HepG2 (cell line): ENCODE results near the gene CFAP54. TPM values are rescaled to one million over a fixed set of nuclear protein-coding genes. Genes with fewer than 3 reads are reported as not detected.

ENCODE experiments used
- ATAC-seq: fragments of 200-7000 bp; cut with Tn5 transposase; 3 replicates; pipeline ENCODE4 v1.9.1; 2020; ENCODE audit warnings: mild to moderate bottlenecking, moderate library complexity
- BruUV-seq: library from RNA; stranded (reverse); fragments of 400-500 nt; replicated peaks from 2 replicates; lab custom pipeline; 2021; lab: Mats Ljungman, UMichigan
- CTCF ChIA-PET: fragments of 300-600 bp; formaldehyde crosslinking; extraction: SDS; loops from one replicate; lab custom pipeline; 2021; ENCODE audit warnings: low total read pairs, inconsistent platforms, low intra/inter-chr PET ratio; lab: Yijun Ruan, JAX
- POLR2A ChIA-PET: fragments of 350-600 bp; sonication (Branson Sonifier 250); formaldehyde crosslinking; loops from one replicate; lab custom pipeline; 2020; ENCODE audit warnings: antibody characterized with exemption, inconsistent platforms; lab: Yijun Ruan, JAX
- DNase-seq: peaks from one replicate; pipeline ENCODE4 v3.0.0-alpha.2; 2015; ENCODE audit warnings: low spot score
- FAIRE-seq: peaks from 3 replicates; lab custom pipeline; 2011; peaks lifted over from hg19 to GRCh38; lab: Jason Lieb, UNC
- H2AFZ ChIP-seq: one replicate; pipeline ENCODE4 v1.6.1; 2011; ENCODE audit warnings: low read length, inconsistent platforms
- H3K27ac ChIP-seq: fragments of 300-600 bp; 3 replicates; pipeline ENCODE4 v1.8.0; 2011; ENCODE audit warnings: mixed run types, mild to moderate bottlenecking, mixed read lengths, low read length, inconsistent platforms; ENCODE audit not compliant: insufficient read depth; ENCODE audit errors: extremely low read length
- H3K27me3 ChIP-seq, 2 experiments: fragments of 200-600 bp in 1 of 2; 2 replicates in 1 of 2; 3 replicates in 1 of 2; pipeline versions ENCODE4 v1.6.0 to v1.8.0; 2011; ENCODE audit warnings: low read length in 2 of 2, mild to moderate bottlenecking in 2 of 2, moderate library complexity in 2 of 2, inconsistent platforms in 1 of 2; ENCODE audit not compliant: insufficient read depth in 2 of 2, control insufficient read depth in 1 of 2
- H3K36me3 ChIP-seq, 2 experiments: fragments of 200-600 bp in 1 of 2; replicated peaks in 1 of 2; 2 replicates in 1 of 2; 3 replicates in 1 of 2; pipeline versions ENCODE4 v1.5.1 to v1.8.0; 2011; ENCODE audit warnings: low read length in 2 of 2, inconsistent platforms in 1 of 2; ENCODE audit not compliant: insufficient read depth in 2 of 2, control insufficient read depth in 1 of 2
- H3K4me1 ChIP-seq: 2 replicates; pipeline ENCODE4 v1.5.1; 2012; ENCODE audit warnings: low read length, inconsistent platforms; ENCODE audit not compliant: insufficient read depth
- H3K4me2 ChIP-seq: 2 replicates; pipeline ENCODE4 v1.6.0; 2011; ENCODE audit warnings: low read depth, low read length, inconsistent platforms
- H3K4me3 ChIP-seq, 3 experiments: fragments of 200-600 bp in 1 of 3; sonication (generic), shearing (Covaris generic) in 1 of 3; replicated peaks in 1 of 3; 2 replicates each; pipeline ENCODE4 v1.5.1; 2011 to 2016; ENCODE audit warnings: low read length in 3 of 3, inconsistent platforms in 2 of 3, low read depth in 2 of 3, mild to moderate bottlenecking in 2 of 3, control low read depth in 1 of 3, mixed read lengths in 1 of 3; ENCODE audit not compliant: insufficient read depth in 1 of 3
- H3K79me2 ChIP-seq: one replicate; pipeline ENCODE4 v1.6.1; 2011; ENCODE audit warnings: low read length, inconsistent platforms; ENCODE audit not compliant: insufficient read depth
- H3K9ac ChIP-seq: 2 replicates; pipeline ENCODE4 v1.6.0; 2011; ENCODE audit warnings: mild to moderate bottlenecking, low read depth, low read length, inconsistent platforms; ENCODE audit not compliant: insufficient read depth
- H3K9me3 ChIP-seq: 2 replicates; pipeline ENCODE4 v1.5.1; 2012; ENCODE audit warnings: mild to moderate bottlenecking, low read length
- H4K20me1 ChIP-seq: 2 replicates; pipeline ENCODE4 v1.6.0; 2011; ENCODE audit warnings: inconsistent platforms, mild to moderate bottlenecking, low read length, moderate library complexity; ENCODE audit not compliant: insufficient read depth
- FOSL2 ChIP-seq: sonication (generic); formaldehyde crosslinking; IDR thresholded peaks from 2 replicates; pipeline ENCODE4 v1.4.0; 2020; ENCODE audit warnings: missing genetic modification reagents
- FOXK2 ChIP-seq: fragments of 450-650 bp; IDR thresholded peaks from 2 replicates; pipeline ENCODE4 v1.6.1; 2016
- FOXP1 ChIP-seq, 2 experiments: fragments of 450-650 bp in 1 of 2; IDR thresholded peaks; 2 replicates each; pipeline ENCODE4 v1.6.1; 2017 to 2018; ENCODE audit warnings: antibody characterized with exemption in 1 of 2
- MIER3 ChIP-seq: IDR thresholded peaks from 2 replicates; pipeline ENCODE4 v1.6.1; 2016; ENCODE audit warnings: missing compliant biosample characterization, borderline replicate concordance
- NRL ChIP-seq: sonication (generic); formaldehyde crosslinking; IDR thresholded peaks from 2 replicates; pipeline ENCODE4 v1.5.0; 2020; ENCODE audit warnings: missing genetic modification reagents, mild to moderate bottlenecking, moderate library complexity, borderline replicate concordance
- POLR2AphosphoS2 ChIP-seq: IDR thresholded peaks from 2 replicates; pipeline ENCODE4 v1.6.1; 2011; ENCODE audit warnings: low read depth, low read length, improper control_type of control experiment
- ZNF570 ChIP-seq: sonication (generic); formaldehyde crosslinking; IDR thresholded peaks from 2 replicates; pipeline ENCODE4 v1.4.0; 2020; ENCODE audit warnings: mild to moderate bottlenecking, missing genetic modification reagents, borderline replicate concordance
- WGBS: methylation state at CpG from one replicate; pipeline ENCODE4 v1.1.6; 2017; ENCODE audit warnings: low lambda C conversion rate; 5-methylcytosine and 5-hydroxymethylcytosine counted together
- in situ Hi-C: cut with HindIII; loops from 2 replicates; pipeline ENCODE4 v1.10.0; 2017; ENCODE audit warnings: low pct_unique_long_range_greater_than_20kb; ENCODE audit not compliant: extremely low pct_ligation_motif_present
- intact Hi-C: fragments of 100-400 bp; cut with micrococcal nuclease; formaldehyde crosslinking; loops from one replicate; pipeline ENCODE4 v1.10.0; 2022; ENCODE audit not compliant: unreplicated experiment
- polyA plus RNA-seq, 8 experiments: library from polyadenylated mRNA; depleted of rRNA in 3 of 8; stranded (reverse) in 7 of 8; unstranded in 1 of 8; fragments of >200 nt; fragmentation: Illumina TruSeq in 4 of 8; extraction: Trizol in 4 of 8; gene quantifications; 2 replicates each; pipeline versions ENCODE4 v1.2.1 to v1.2.3, GENCODE V29; 2011 to 2016; ENCODE audit warnings: low read depth in 4 of 8, missing spikeins in 1 of 8, mixed read lengths in 1 of 8; ENCODE audit not compliant: insufficient read depth in 1 of 8
- total RNA-seq, 5 experiments: library from RNA; depleted of rRNA; stranded (reverse); fragments of >200 nt; fragmentation: Illumina TruSeq; extraction: Trizol; gene quantifications; 2 replicates each; pipeline ENCODE4 v1.2.3, GENCODE V29; 2016; ENCODE audit warnings: low read depth in 1 of 5
- TF ChIP-seq, protein P1 (sequence below): sonication (generic); formaldehyde crosslinking; conservative IDR thresholded peaks from 2 replicates; pipeline ENCODE4 v1.4.0; 2020; ENCODE audit warnings: mild to moderate bottlenecking, missing genetic modification reagents, moderate library complexity

Gene CFAP54
- total and polyA plus RNA-seq, 2 of the 13 experiments (the other 11 are each of a cell fraction or from before 2014, with no cell fraction given), result not detected

GRCh38 chr12:96810477-96810876 lies 321.1 kb downstream of the CFAP54 start (continued):
- TF ChIP-seq NRL (CRISPR knock-in tag), result no peak
- no peak for TF ChIP-seq FOXK2
- no peak for TF ChIP-seq MIER3 (CRISPR knock-in tag)
- TF ChIP-seq, protein P1, sequence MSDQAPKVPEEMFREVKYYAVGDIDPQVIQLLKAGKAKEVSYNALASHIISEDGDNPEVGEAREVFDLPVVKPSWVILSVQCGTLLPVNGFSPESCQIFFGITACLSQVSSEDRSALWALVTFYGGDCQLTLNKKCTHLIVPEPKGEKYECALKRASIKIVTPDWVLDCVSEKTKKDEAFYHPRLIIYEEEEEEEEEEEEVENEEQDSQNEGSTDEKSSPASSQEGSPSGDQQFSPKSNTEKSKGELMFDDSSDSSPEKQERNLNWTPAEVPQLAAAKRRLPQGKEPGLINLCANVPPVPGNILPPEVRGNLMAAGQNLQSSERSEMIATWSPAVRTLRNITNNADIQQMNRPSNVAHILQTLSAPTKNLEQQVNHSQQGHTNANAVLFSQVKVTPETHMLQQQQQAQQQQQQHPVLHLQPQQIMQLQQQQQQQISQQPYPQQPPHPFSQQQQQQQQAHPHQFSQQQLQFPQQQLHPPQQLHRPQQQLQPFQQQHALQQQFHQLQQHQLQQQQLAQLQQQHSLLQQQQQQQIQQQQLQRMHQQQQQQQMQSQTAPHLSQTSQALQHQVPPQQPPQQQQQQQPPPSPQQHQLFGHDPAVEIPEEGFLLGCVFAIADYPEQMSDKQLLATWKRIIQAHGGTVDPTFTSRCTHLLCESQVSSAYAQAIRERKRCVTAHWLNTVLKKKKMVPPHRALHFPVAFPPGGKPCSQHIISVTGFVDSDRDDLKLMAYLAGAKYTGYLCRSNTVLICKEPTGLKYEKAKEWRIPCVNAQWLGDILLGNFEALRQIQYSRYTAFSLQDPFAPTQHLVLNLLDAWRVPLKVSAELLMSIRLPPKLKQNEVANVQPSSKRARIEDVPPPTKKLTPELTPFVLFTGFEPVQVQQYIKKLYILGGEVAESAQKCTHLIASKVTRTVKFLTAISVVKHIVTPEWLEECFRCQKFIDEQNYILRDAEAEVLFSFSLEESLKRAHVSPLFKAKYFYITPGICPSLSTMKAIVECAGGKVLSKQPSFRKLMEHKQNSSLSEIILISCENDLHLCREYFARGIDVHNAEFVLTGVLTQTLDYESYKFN (CRISPR knock-in tag), result no peak
- no peak for TF ChIP-seq ZNF570
- no peak for TF ChIP-seq FOXP1 (IDR thresholded peaks at IDR 0.05)
- TF ChIP-seq FOXP1 (CRISPR knock-in tag; IDR thresholded peaks at IDR 0.05), result no peak

DNA sequence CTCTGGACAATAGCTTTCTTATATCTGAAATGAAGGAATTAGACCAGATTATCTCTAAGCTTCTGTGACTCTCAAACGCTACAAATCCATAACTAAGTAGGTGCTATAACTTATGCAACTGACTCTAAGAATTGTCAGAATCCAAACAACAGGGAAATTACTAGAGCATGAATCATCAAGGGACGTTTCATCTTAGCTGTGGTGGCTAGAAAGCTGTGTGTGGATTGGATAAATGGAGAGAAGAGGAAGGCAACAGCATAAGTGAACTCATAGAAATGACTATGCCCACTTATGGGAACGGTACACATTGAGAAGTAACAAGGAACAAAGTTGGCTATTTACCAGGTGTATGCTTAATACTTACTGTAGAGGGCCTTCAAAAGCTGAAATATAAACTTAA lies 321.7 kb downstream of the CFAP54 start:
- intact Hi-C loops, result no loop called here
- no peaks in the 10 kb centered on the region for H3K79me2 ChIP-seq
- in situ Hi-C loops, result no loop called here
- H3K36me3 ChIP-seq, result no peaks in the 10 kb centered on the region
- H2AFZ ChIP-seq, result no peak overlapping the region
- ChIA-PET POLR2A (no interaction called here), CTCF (no interaction called here)
- H3K4me1 ChIP-seq, result no peaks in the 10 kb centered on the region
- no peak for FAIRE-seq
- H3K27me3 ChIP-seq, result no peaks in the 10 kb centered on the region
- no peak overlapping the region for H3K4me3 ChIP-seq
- H3K4me2 ChIP-seq, result no peak overlapping the region
- ATAC-seq, result no peak
- H3K9ac ChIP-seq, result no peak overlapping the region
- H3K27ac ChIP-seq, result no peak overlapping the region
- no peak for TF ChIP-seq POLR2AphosphoS2
- peak; percentile 50; the same call in 1 of the 2 replicates for TF ChIP-seq FOSL2 (CRISPR knock-in tag)
- TF ChIP-seq, all 625 proteins: peak for 1
- BruUV-seq, result no TSS peak
- WGBS, result 3% methylated on average over 3 of the region's 3 CpGs
- Histone ChIP-seq H3K9me3 (no peaks in the 10 kb centered on the region), H4K20me1 (no peaks in the 10 kb centered on the region)
- DNase-seq, result peak; percentile 46
